ENCODE data around the gene CACNA2D3.
A peak's percentile ranks its signal among the peaks of the same experiment; 100 is the strongest.

CACNA2D3 gene

GRCh38 chr3:54861248-54862067 is 739.1 kb downstream of the CACNA2D3 start:
- in situ Hi-C loops (cut with MboI; ENCODE audit: low sequenced_read_pairs) = loop anchor here (25.0 kb wide), 1 partner anchor 876 kb away; no protein-coding TSS in a partner anchor
- H3K36me3 ChIP-seq (replicated peaks) = no peaks in the 10 kb centered on the region
- no peak overlapping the region for H3K4me3 ChIP-seq
- H3K27me3 ChIP-seq (ENCODE audit: low read depth) = no peaks in the 10 kb centered on the region
- DNase-seq (ENCODE audit: low spot score in 2 of 2) = no peak
- no peaks in the 10 kb centered on the region; the same call in 1 of the 2 replicates for H3K4me1 ChIP-seq
- H3K9me3 ChIP-seq = no peaks in the 10 kb centered on the region

- Histone ChIP-seq H3K9me3 (no peaks in the 10 kb centered on the region), H3K4me1 (no peaks in the 10 kb centered on the region; the same call in 1 of the 2 replicates), H3K27me3 (ENCODE audit: low read depth) (no peaks in the 10 kb centered on the region), H3K4me3 (no peak overlapping the region), H3K36me3 (replicated peaks) (no peaks in the 10 kb centered on the region)
- DNase-seq (ENCODE audit: low spot score in 2 of 2) = no peak
- in situ Hi-C loops (cut with MboI; ENCODE audit: low sequenced_read_pairs) = loop anchor here (25.0 kb wide), 1 partner anchor 875 kb away; no protein-coding TSS in a partner anchor
Measured at GRCh38 chr3:54862526-54862925, 740.2 kb downstream of the CACNA2D3 start.

DNA sequence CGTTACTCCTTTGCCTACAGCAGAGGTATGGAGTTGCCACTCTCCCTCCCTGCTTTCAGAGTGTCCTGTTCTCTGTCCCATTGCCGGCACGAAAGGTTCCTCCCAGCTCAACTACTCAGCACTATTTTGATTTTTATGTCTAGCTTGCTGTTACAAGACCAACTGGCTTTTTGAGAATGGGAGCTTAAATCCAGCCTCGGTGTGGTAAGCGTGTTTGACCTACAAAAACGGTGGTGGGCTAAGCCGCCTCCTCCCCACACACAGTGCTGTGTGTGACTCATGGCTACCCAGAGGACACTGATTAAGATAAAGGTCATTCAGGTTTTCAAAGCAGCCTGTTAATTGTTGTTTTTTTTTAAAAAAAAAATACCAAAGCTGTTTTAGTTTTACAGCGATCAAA is 741.0 kb downstream of the CACNA2D3 start:
- H3K4me1 ChIP-seq = no peaks in the 10 kb centered on the region; the same call in 1 of the 2 replicates
- no peaks in the 10 kb centered on the region for H3K9me3 ChIP-seq
- no peak overlapping the region for H3K4me3 ChIP-seq
- no peaks in the 10 kb centered on the region for H3K36me3 ChIP-seq (replicated peaks)
- H3K27me3 ChIP-seq (ENCODE audit: low read depth) = no peaks in the 10 kb centered on the region
- no peak for DNase-seq (ENCODE audit: low spot score in 2 of 2)
- in situ Hi-C loops (cut with MboI; ENCODE audit: low sequenced_read_pairs) = loop anchor here (25.0 kb wide), 1 partner anchor 874 kb away; no protein-coding TSS in a partner anchor

DNA sequence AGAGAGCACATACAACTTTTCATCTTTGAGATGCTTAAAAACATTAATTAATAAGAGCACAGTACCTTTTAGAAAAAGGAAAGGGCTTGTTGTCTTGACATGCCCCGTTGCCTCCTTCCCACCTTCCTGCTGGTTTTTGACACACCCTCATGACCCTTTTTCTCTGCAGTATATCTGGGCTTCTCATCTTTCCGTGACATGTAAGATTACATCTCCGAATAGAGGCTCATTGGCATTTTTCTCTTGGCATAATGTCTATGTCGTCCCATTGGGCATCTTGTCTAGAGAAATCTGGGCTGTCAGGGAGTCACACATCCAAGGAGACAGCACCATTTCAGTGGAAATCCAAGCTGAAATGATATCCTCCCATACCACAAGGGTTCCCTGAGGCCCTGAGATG is 741.4 kb downstream of the CACNA2D3 start:
- no peaks in the 10 kb centered on the region for H3K27me3 ChIP-seq (ENCODE audit: low read depth)
- H3K36me3 ChIP-seq (replicated peaks) = no peaks in the 10 kb centered on the region
- DNase-seq (ENCODE audit: low spot score in 2 of 2) = no peak
- H3K9me3 ChIP-seq = no peaks in the 10 kb centered on the region
- in situ Hi-C loops (cut with MboI; ENCODE audit: low sequenced_read_pairs) = loop anchor here (25.0 kb wide), 1 partner anchor 874 kb away; no protein-coding TSS in a partner anchor
- H3K4me1 ChIP-seq = no peaks in the 10 kb centered on the region; the same call in 1 of the 2 replicates
- H3K4me3 ChIP-seq = no peak overlapping the region

DNA sequence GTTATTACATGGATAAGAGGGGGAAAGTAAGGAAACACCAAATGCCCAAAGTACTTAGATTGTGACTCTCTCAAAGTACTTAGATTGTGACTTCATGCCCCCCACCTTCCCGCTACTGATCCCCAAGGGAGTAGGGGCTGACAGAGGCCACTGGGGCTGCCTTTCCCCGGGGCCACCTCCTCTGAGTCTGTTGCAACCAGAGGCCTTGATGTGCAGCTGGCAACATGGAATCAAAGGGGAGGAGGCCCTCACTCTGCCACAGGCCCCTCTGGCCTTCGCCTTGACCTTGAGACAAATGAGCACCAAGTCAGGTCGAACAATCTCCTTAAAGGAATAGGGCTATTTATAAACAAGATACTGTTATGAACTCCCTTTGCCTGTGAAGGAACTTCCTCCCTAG is 743.0 kb downstream of the CACNA2D3 start:
- no peak overlapping the region for H3K4me3 ChIP-seq
- in situ Hi-C loops (cut with MboI; ENCODE audit: low sequenced_read_pairs) = loop anchor here (25.0 kb wide), 1 partner anchor 872 kb away; no protein-coding TSS in a partner anchor
- H3K27me3 ChIP-seq (ENCODE audit: low read depth) = no peaks in the 10 kb centered on the region
- no peak for DNase-seq (ENCODE audit: low spot score in 2 of 2)
- no peaks in the 10 kb centered on the region for H3K9me3 ChIP-seq
- no peaks in the 10 kb centered on the region for H3K36me3 ChIP-seq (replicated peaks)
- no peaks in the 10 kb centered on the region for H3K4me1 ChIP-seq

- no peaks in the 10 kb centered on the region for H3K36me3 ChIP-seq (replicated peaks)
- H3K9me3 ChIP-seq = no peaks in the 10 kb centered on the region
- H3K27me3 ChIP-seq (ENCODE audit: low read depth) = no peaks in the 10 kb centered on the region
- in situ Hi-C loops (cut with MboI; ENCODE audit: low sequenced_read_pairs) = loop anchor here (25.0 kb wide), 1 partner anchor 871 kb away; no protein-coding TSS in a partner anchor
- no peak for DNase-seq (ENCODE audit: low spot score in 2 of 2)
- H3K4me1 ChIP-seq = no peaks in the 10 kb centered on the region
- H3K4me3 ChIP-seq = no peak overlapping the region
Measured at GRCh38 chr3:54866251-54866650, 743.9 kb downstream of the CACNA2D3 start.

DNA sequence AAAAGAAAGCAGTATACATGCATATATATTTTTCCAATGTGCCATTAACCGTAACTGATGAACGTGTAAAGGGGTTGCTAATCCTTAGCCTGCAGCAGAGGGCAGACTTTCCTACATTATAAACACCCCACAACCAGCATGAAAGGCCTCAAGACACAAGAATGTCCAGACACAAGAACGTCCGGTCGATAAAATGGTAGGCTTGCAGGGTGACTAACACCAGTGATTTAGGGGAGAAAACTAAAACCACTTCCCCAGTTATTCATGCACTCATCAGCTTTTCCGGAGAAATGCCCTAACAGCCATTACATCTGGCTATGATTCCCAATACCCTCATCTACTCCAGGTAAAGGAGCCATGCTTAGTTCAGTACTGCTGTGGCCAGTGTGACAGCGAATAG is 748.1 kb downstream of the CACNA2D3 start:
- DNase-seq (ENCODE audit: low spot score in 2 of 2) = peak; percentile 41 to 45
- H3K9me3 ChIP-seq = no peaks in the 10 kb centered on the region
- H3K4me3 ChIP-seq = no peak overlapping the region
- H3K27me3 ChIP-seq (ENCODE audit: low read depth) = no peaks in the 10 kb centered on the region
- H3K4me1 ChIP-seq = no peaks in the 10 kb centered on the region
- H3K36me3 ChIP-seq (replicated peaks) = no peaks in the 10 kb centered on the region
- in situ Hi-C loops (cut with MboI; ENCODE audit: low sequenced_read_pairs) = loop anchor here (25.0 kb wide), 1 partner anchor 867 kb away; no protein-coding TSS in a partner anchor

DNA sequence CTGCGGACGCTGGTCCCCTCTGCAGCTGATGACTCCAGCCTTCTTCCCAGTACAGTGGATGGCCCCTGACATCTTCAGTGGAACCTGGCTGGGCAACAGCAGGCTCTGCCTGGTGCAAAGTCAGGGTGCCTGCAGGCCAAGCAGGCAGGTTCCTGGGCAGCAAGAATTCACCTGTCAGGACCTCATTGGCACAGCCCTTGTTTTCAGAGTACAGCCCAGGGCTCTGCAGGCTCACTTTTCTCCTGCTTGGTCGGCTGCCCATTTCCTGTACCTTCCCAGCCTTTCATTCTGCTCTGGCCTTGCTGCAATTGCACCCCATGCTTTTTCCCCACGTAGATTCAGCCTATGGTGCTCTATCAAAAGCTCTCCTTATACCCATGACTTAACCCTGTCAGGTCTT is 749.5 kb downstream of the CACNA2D3 start:
- Histone ChIP-seq H3K9me3 (no peaks in the 10 kb centered on the region), H3K27me3 (ENCODE audit: low read depth) (no peaks in the 10 kb centered on the region), H3K4me3 (no peak overlapping the region), H3K36me3 (replicated peaks) (no peaks in the 10 kb centered on the region), H3K4me1 (no peaks in the 10 kb centered on the region)
- no peak for DNase-seq (ENCODE audit: low spot score in 2 of 2)
- in situ Hi-C loops (cut with MboI; ENCODE audit: low sequenced_read_pairs) = loop anchor here (25.0 kb wide), 1 partner anchor 865 kb away; no protein-coding TSS in a partner anchor

DNA sequence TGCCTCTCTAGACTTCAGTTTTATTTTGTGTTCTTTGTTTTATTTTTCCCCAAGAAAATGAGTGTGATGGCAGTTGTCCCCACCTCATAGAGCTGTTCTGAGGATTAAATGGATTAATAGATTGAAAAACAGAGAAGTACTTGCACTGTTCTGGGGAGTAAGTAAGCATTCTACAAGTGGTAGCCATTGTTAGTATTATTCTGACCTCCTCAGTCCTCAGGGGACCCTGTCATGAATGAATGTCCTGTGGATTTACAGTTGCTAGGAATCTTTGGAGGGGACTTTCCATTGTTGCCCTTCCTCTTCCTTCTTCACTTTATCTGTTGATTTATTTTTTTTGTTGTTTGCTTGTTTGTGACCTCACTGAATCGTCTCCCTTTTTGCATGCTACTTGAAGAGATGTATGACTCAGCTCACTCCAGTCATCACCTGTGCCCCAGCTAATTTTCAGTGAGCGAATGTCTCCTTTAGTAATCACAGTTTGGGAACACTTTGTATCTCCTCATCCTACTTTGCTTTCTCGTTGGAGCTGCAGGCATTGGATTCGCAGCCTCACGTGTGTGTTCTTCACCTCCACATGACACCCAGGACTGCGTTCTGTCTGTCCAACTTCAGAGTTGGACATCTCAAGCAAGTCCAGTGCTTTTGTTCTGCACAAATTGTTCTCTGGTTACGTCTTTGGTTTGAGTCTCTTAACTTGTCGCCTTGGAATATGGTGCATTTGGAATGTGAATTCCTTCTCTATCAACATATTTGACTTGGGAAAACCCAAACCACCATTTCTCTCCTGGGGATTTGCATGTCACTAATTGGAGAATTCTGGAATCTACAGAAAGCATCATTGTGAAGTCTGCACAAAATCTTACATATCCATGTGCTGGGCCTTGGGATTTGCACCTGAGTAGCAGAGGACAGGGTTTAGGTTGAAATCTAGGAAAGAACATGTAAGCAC is 751.0 kb downstream of the CACNA2D3 start:
- Histone ChIP-seq H3K36me3 (replicated peaks) (no peaks in the 10 kb centered on the region), H3K4me3 (no peak overlapping the region), H3K27me3 (ENCODE audit: low read depth) (no peaks in the 10 kb centered on the region), H3K4me1 (no peaks in the 10 kb centered on the region), H3K9me3 (no peaks in the 10 kb centered on the region)
- no peak for DNase-seq (ENCODE audit: low spot score in 2 of 2)
- in situ Hi-C loops (cut with MboI; ENCODE audit: low sequenced_read_pairs) = loop anchor here (25.0 kb wide), 1 partner anchor 864 kb away; no protein-coding TSS in a partner anchor

- H3K27me3 ChIP-seq (ENCODE audit: low read depth) = no peaks in the 10 kb centered on the region
- H3K9me3 ChIP-seq = peaks cover 4% of the 10 kb centered on the region; the same call in 1 of the 2 replicates
- in situ Hi-C loops (cut with MboI; ENCODE audit: low sequenced_read_pairs) = loop anchor here (25.0 kb wide), 1 partner anchor 862 kb away; no protein-coding TSS in a partner anchor
- no peaks in the 10 kb centered on the region for H3K4me1 ChIP-seq
- H3K36me3 ChIP-seq (replicated peaks) = no peaks in the 10 kb centered on the region
- DNase-seq (ENCODE audit: low spot score in 2 of 2) = no peak
- no peak overlapping the region for H3K4me3 ChIP-seq
Measured at GRCh38 chr3:54874816-54875556, 752.6 kb downstream of the CACNA2D3 start.

GRCh38 chr3:54875596-54876268 is 753.4 kb downstream of the CACNA2D3 start:
- DNase-seq (ENCODE audit: low spot score in 2 of 2) = no peak
- Histone ChIP-seq H3K9me3 (peaks cover 5% of the 10 kb centered on the region; the same call in 1 of the 2 replicates), H3K27me3 (ENCODE audit: low read depth) (no peaks in the 10 kb centered on the region), H3K4me3 (no peak overlapping the region), H3K4me1 (no peaks in the 10 kb centered on the region), H3K36me3 (replicated peaks) (no peaks in the 10 kb centered on the region)
- in situ Hi-C loops (cut with MboI; ENCODE audit: low sequenced_read_pairs) = no loop called here

DNA sequence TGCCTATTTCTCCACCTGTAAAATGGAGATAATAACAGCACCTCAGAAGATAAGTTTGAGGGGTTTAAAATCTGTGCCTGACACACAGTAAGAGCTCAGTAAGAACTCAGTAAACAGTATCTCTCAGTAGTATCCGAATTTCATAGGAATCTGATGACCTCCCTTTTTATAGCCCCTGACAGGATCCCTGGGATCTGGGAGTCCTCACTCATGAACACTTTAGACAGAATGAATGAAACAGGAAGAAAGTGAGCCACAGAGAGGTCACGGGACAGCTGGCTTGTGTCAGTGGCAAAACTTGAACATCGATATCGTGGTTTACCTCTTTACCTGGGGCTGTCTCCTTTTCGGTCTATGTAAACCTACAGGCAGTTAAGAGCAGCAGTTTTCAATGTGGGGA is 754.3 kb downstream of the CACNA2D3 start:
- DNase-seq (ENCODE audit: low spot score in 2 of 2) = no peak
- in situ Hi-C loops (cut with MboI; ENCODE audit: low sequenced_read_pairs) = no loop called here
- H3K9me3 ChIP-seq = peaks cover 5% of the 10 kb centered on the region; the same call in 1 of the 2 replicates

More for the DNA sequence above, 754.3 kb downstream of the CACNA2D3 start:
- no peaks in the 10 kb centered on the region for H3K36me3 ChIP-seq (replicated peaks)
- H3K4me1 ChIP-seq = no peaks in the 10 kb centered on the region
- H3K27me3 ChIP-seq (ENCODE audit: low read depth) = no peaks in the 10 kb centered on the region
- H3K4me3 ChIP-seq = no peak overlapping the region

Data from HAP-1 (cell line).